ENCODE results near the gene TNRC6C. TPM values are rescaled to one million over a fixed set of nuclear protein-coding genes. Genes with fewer than 3 reads are reported as not detected.

TNRC6C gene
- total and polyA plus RNA-seq, 2 of the 13 experiments (the other 11 are each of a cell fraction or from before 2014, with no cell fraction given), result 0.66 to 4.9 TPM

DNA sequence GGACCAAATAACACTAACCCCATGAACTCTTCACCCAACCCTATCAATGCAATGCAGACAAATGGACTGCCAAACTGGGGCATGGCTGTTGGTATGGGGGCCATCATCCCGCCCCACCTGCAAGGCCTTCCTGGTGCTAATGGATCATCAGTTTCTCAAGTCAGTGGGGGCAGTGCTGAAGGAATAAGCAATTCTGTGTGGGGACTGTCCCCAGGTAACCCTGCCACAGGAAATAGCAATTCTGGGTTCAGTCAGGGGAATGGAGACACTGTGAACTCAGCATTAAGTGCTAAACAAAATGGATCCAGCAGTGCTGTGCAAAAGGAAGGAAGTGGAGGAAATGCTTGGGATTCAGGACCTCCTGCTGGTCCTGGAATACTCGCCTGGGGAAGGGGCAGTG lies 91.1 kb downstream of the TNRC6C start:
- in situ Hi-C loops (cut with HindIII; ENCODE audit: extremely low pct_ligation_motif_present, low pct_unique_long_range_greater_than_20kb) (no loop called here), intact Hi-C loops (cut with micrococcal nuclease; ENCODE audit: unreplicated experiment) (no loop called here)
- Histone ChIP-seq H3K4me2 (ENCODE audit: low read depth, low read length) (no peak overlapping the region), H3K36me3 (replicated peaks in 1 of 2; ENCODE audit: control insufficient read depth in 1 of 2, insufficient read depth in 2 of 2, low read length in 2 of 2) (peaks cover 15 to 50% of the 10 kb centered on the region in 2 experiments), H3K9ac (ENCODE audit: insufficient read depth, low read depth, low read length) (no peak overlapping the region), H3K27ac (ENCODE audit: extremely low read length, insufficient read depth, low read length) (no peak overlapping the region), H3K4me1 (ENCODE audit: insufficient read depth, low read length) (no peaks in the 10 kb centered on the region), H3K9me3 (ENCODE audit: low read length) (no peaks in the 10 kb centered on the region), H3K79me2 (ENCODE audit: insufficient read depth, low read length) (no peaks in the 10 kb centered on the region), H3K27me3 (ENCODE audit: control insufficient read depth in 1 of 2, insufficient read depth in 2 of 2, low read length in 2 of 2) (no peaks in the 10 kb centered on the region), H2AFZ (ENCODE audit: low read length) (no peak overlapping the region), H3K4me3 (replicated peaks in 1 of 3; ENCODE audit: insufficient read depth in 1 of 3, low read depth in 2 of 3, low read length in 3 of 3) (no peak overlapping the region), H4K20me1 (ENCODE audit: insufficient read depth, low read length) (no peaks in the 10 kb centered on the region)
- ChIA-PET CTCF (ENCODE audit: low intra/inter-chr PET ratio, low total read pairs) (no interaction called here), POLR2A (no interaction called here)
- DNase-seq (ENCODE audit: low spot score) (no peak), ATAC-seq (no peak), FAIRE-seq (no peak)
- WGBS (ENCODE audit: low lambda C conversion rate), result 96% methylated on average over 2 of the region's 2 CpGs
- BruUV-seq (replicated peaks), result no TSS peak
- TF ChIP-seq REPIN1 (CRISPR knock-in tag; IDR thresholded peaks at IDR 0.05; ENCODE audit: borderline replicate concordance, low read depth), result no peak
- TF ChIP-seq ZNF138 (CRISPR knock-in tag; IDR thresholded peaks at IDR 0.05; ENCODE audit: low read depth), result no peak
- no peak for TF ChIP-seq ZNF407 (CRISPR knock-in tag; IDR thresholded peaks at IDR 0.05; ENCODE audit: not compliant biosample characterization)
